ENCODE data around the gene COIL. TPM values are rescaled to one million over a fixed set of nuclear protein-coding genes. Genes with fewer than 3 reads are reported as not detected.
"Not testable (repeated sequence)": the region's sequence is repeated elsewhere in the genome, so short reads cannot be mapped to it uniquely, and the experiment has no call there.

Gene COIL
- total RNA-seq, 4 donors from 2014 or later: 6.3 to 9.7 (median 9.0) TPM

DNA sequence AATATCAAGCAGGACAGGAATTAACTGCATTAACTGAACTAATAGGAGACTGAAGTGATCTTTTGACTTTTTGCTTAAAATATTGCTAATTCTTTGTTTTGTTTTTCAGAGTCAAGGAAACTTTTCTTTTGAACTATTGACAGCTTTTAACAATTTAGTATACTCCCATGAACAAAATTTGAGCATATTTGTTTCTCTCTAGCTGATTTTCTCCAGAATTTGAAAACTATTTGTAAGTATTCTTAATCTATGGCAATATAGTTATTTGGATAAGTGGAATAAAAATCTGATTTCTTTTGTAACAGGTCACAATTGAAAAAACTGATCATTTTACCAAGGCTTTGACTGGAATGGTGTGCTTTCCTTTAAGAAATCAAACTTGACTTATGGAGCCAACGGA is 10.1 kb upstream of the COIL start:
- H3K4me1 ChIP-seq: no peaks in the 10 kb centered on the region
- H3K27ac ChIP-seq: no peak overlapping the region
- no peaks in the 10 kb centered on the region for H3K27me3 ChIP-seq
- no peak for ATAC-seq
- no peak for DNase-seq
- H3K36me3 ChIP-seq: no peaks in the 10 kb centered on the region
- in situ Hi-C loops (cut with MboI; ENCODE audit: low sequenced_read_pairs in 4 of 4) (loop anchor here in 1 of 4 donors (25.0 kb wide), 1 partner anchor 384 kb away; the partner anchor contains the start of gene NOG), intact Hi-C loops (cut with DNase I; ENCODE audit: low total_unique reads) (loop anchor here (10.0 kb wide), 2 partner anchors 114 to 376 kb away; partner anchors contain the start of genes AKAP1 and NOG)
- no peak overlapping the region for H3K4me3 ChIP-seq
- no peaks in the 10 kb centered on the region for H3K9me3 ChIP-seq
- no peak for TF ChIP-seq POLR2A (IDR thresholded peaks at IDR 0.05)
- TF ChIP-seq, protein P1, sequence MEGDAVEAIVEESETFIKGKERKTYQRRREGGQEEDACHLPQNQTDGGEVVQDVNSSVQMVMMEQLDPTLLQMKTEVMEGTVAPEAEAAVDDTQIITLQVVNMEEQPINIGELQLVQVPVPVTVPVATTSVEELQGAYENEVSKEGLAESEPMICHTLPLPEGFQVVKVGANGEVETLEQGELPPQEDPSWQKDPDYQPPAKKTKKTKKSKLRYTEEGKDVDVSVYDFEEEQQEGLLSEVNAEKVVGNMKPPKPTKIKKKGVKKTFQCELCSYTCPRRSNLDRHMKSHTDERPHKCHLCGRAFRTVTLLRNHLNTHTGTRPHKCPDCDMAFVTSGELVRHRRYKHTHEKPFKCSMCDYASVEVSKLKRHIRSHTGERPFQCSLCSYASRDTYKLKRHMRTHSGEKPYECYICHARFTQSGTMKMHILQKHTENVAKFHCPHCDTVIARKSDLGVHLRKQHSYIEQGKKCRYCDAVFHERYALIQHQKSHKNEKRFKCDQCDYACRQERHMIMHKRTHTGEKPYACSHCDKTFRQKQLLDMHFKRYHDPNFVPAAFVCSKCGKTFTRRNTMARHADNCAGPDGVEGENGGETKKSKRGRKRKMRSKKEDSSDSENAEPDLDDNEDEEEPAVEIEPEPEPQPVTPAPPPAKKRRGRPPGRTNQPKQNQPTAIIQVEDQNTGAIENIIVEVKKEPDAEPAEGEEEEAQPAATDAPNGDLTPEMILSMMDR (IDR thresholded peaks at IDR 0.05 in 4 of 5, conservative IDR thresholded peaks at IDR 0.05 in 1 of 5): no peak

DNA sequence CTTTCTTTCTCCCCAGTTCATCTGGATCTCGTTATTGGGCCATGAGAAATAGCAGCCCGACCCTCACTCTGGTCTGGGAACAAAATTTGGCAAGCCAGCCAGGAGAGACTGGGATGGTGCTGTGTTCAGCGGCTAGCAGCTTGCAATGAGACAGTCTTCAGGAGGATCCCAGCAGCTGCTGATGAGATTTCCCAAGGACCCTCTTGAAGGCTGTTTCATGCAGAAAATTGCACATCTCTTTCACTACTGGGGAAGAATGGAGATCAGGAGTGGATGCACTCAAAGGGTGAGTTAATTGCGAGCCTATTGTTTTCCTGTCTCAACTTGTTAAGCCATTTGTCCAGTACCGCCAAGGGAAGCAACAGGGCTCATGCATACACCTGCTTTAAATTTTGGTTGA is 5.5 kb upstream of the COIL start:
- ATAC-seq (no peak), DNase-seq (no peak)
- Histone ChIP-seq H3K9me3 (no peaks in the 10 kb centered on the region), H3K4me3 (no peak overlapping the region), H3K36me3 (no peaks in the 10 kb centered on the region), H3K27me3 (no peaks in the 10 kb centered on the region), H3K27ac (no peak overlapping the region), H3K4me1 (no peaks in the 10 kb centered on the region)
- intact Hi-C loops (cut with DNase I; ENCODE audit: low total_unique reads) (loop anchor here (10.0 kb wide), 1 partner anchor 1118 kb away; the partner anchor contains the start of gene DYNLL2), in situ Hi-C loops (cut with MboI; ENCODE audit: low sequenced_read_pairs in 4 of 4) (loop anchor here in 1 of 4 donors (25.0 kb wide), 1 partner anchor 379 kb away; the partner anchor contains the start of gene NOG)
- TF ChIP-seq POLR2A (IDR thresholded peaks at IDR 0.05): no peak
- TF ChIP-seq, protein P1 (IDR thresholded peaks at IDR 0.05 in 4 of 5, conservative IDR thresholded peaks at IDR 0.05 in 1 of 5): no peak

DNA sequence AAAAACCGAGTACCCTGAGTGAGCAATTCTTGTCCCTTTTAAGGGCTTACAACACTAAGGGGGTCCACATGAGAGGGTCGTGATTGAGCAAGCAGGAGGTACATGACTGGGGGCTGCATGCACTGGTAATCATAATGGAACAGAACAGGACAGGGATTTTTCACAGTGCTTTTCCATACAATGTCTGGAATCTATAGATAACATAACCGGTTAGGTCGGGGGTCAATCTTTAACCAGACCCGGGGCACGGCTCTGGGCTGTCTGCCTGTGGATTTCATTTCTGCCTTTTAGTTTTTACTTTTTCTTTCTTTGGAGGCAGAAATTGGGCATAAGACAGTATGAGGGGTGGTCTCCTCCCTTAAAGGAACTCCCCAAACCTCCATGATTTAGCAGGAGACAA is 4.8 kb upstream of the COIL start:
- H3K27ac ChIP-seq, ATAC-seq, H3K36me3 ChIP-seq, DNase-seq, H3K9me3 ChIP-seq, H3K4me1 ChIP-seq, H3K27me3 ChIP-seq, H3K4me3 ChIP-seq: not testable (repeated sequence)
- intact Hi-C loops (cut with DNase I; ENCODE audit: low total_unique reads): loop anchor here (10.0 kb wide), 1 partner anchor 1119 kb away; the partner anchor contains the start of gene DYNLL2
- in situ Hi-C loops (cut with MboI; ENCODE audit: low sequenced_read_pairs in 4 of 4): loop anchor here in 1 of 4 donors (25.0 kb wide), 1 partner anchor 378 kb away; the partner anchor contains the start of gene NOG

DNA sequence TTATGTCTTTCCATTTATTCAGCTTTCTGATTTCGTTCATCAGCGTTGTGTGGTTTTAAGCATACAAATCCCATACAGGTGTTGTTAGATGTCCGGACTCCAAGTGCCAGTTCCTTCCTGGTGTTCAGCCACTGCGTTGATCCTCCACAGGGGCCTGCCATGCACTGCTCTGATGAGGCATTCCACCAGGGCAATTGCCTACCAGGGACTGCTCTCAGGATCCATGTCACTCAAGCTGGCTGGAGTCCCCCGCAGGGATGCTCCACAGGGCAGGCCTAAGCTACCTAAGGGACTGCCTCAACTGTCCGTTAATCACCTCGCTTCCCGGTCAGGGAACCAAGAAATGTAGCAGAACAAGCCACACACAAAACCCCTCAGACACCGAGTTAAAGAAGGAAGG is 4.4 kb upstream of the COIL start:
- not testable (repeated sequence) for H3K4me3 ChIP-seq, H3K36me3 ChIP-seq, H3K4me1 ChIP-seq, H3K27me3 ChIP-seq, DNase-seq, H3K27ac ChIP-seq, H3K9me3 ChIP-seq, ATAC-seq
- intact Hi-C loops (cut with DNase I; ENCODE audit: low total_unique reads) (loop anchor here (10.0 kb wide), 1 partner anchor 1120 kb away; the partner anchor contains the start of gene DYNLL2), in situ Hi-C loops (cut with MboI; ENCODE audit: low sequenced_read_pairs in 4 of 4) (loop anchor here in 1 of 4 donors (25.0 kb wide), 1 partner anchor 378 kb away; the partner anchor contains the start of gene NOG)

DNA sequence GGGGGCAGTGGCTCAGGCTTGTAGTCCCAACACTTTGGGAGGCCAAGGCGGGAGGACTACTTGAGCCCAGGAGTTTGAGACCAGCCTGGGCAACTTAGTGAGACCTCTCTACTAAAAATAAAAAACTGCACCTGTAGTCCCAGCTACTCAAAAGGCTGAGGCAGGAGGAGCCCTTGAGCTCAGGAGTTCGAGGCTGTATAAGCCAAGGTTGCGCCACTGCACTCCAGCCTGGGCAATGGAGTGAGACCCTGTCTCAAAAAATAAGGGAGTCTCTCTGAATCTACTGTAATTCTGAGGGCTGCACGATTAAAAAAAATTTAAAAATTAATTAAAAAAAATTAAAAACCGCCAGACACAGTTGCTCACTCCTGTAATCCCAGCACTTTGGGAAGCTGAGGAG is 3.9 kb downstream of the COIL start:
- H3K4me3 ChIP-seq: no peak overlapping the region
- H3K27me3 ChIP-seq: no peaks in the 10 kb centered on the region
- intact Hi-C loops (cut with DNase I; ENCODE audit: low total_unique reads): loop anchor here (5.0 kb wide), 1 partner anchor 125 kb away; the partner anchor contains the start of genes C17orf67 and DGKE
- ATAC-seq: no peak
- no peaks in the 10 kb centered on the region for H3K36me3 ChIP-seq
- DNase-seq: no peak
- no peak for TF ChIP-seq POLR2A (IDR thresholded peaks at IDR 0.05)
- TF ChIP-seq, protein P1 (IDR thresholded peaks at IDR 0.05 in 4 of 5, conservative IDR thresholded peaks at IDR 0.05 in 1 of 5): no peak
- H3K27ac ChIP-seq: no peak overlapping the region
- in situ Hi-C loops (cut with MboI; ENCODE audit: low sequenced_read_pairs in 4 of 4): loop anchor here in 1 of 4 donors (25.0 kb wide), 1 partner anchor 370 kb away; the partner anchor contains the start of gene NOG
- no peaks in the 10 kb centered on the region for H3K9me3 ChIP-seq
- H3K4me1 ChIP-seq: peaks cover 15 to 25% of the 10 kb centered on the region in 2 donors

Measured in gastrocnemius medialis (tissue), 4 donors.